Skin of body (tissue), 2 donors: ENCODE measurements around the gene TENM3. TPM values are rescaled to one million over a fixed set of nuclear protein-coding genes. Genes with fewer than 3 reads are reported as not detected.
"Not testable (repeated sequence)": the region's sequence is repeated elsewhere in the genome, so short reads cannot be mapped to it uniquely, and the experiment has no call there.

Experiments used
- DNase-seq: peaks from one replicate; lab custom pipeline; 2025; lab: John Stamatoyannopoulos, UW
- total RNA-seq: library from RNA; depleted of rRNA; stranded (reverse); fragments of >200 nt; gene quantifications from one replicate; pipeline ENCODE4 v1.2.3, GENCODE V29; 2014

The TENM3 gene
- total RNA-seq, 1 donor from 2014 or later, result 10.2 TPM

GRCh38 chr4:182227611-182228010, 15.6 kb upstream of the TENM3 start:
- no peak for DNase-seq

- DNase-seq, result no peak
Observed at GRCh38 chr4:182228991-182229577, 14.1 kb upstream of the TENM3 start.

GRCh38 chr4:182230256-182230655, 12.9 kb upstream of the TENM3 start:
- DNase-seq, result no peak

- DNase-seq, result no peak
Observed at GRCh38 chr4:182231080-182231479, 12.1 kb upstream of the TENM3 start.

GRCh38 chr4:182231496-182231895, 11.7 kb upstream of the TENM3 start:
- DNase-seq, result no peak

GRCh38 chr4:182233310-182234090, 9.7 kb upstream of the TENM3 start:
- DNase-seq, result no peak

DNA sequence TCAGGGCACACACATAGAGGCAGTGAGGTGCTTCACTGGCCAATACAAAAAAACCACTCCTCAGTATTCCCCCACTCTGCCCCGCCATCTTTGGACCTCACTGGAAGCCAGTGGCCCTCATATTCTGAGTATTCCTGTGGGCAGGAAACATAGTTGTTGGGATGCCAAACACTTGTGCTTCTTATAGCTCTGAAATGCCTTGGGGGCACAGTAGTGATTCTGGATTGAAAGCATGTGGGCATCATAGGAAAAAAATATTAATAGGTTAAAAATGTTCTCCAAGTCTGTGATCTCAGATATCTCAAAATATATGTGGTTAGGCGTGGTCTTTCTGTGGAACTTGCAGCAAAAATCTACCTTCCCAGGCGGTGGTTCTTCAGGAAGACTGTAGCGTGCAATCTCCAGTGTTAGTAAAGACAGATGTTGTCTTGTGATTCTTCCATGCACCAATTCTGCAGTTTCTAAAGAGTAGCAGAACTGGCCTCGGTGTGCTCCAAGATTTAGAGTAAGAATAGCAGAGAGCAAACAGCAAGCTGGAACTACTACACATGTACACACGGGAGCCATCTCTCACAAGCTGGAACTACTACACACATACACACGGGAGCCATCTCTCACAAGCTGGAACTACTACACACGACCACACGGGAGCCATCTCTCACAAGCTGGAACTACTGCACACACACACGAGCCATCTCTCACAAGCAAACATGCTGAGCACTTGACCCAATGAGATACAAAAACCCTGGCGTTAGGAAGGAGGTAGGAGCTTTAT, 8.0 kb upstream of the TENM3 start:
- DNase-seq, result peak; percentile 13

- no peak for DNase-seq
Observed at GRCh38 chr4:182236186-182236585, 7.0 kb upstream of the TENM3 start.

DNA sequence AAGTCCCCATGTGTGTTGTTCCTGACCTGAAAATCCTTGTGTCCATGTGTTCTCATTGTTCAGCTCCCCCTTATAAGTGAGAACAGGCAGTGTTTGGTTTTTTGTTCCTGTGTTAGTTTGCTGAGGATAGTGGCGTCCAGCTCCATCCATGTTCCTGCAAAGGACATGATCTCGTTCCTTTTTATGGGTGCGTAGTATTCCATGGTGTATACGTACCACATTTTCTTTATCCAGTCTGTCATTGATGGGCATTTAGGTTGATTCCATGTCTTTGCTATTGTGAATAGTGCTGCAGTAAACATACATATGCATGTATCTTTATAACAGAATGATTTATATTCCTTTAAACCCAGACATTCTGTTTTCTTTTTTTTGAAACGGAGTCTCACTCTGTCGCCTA, 6.2 kb upstream of the TENM3 start:
- not testable (repeated sequence) for DNase-seq

GRCh38 chr4:182238355-182238931, 4.8 kb upstream of the TENM3 start:
- DNase-seq, result no peak

GRCh38 chr4:182240161-182241130, 2.8 kb upstream of the TENM3 start:
- DNase-seq, result peak; percentile 11

DNA sequence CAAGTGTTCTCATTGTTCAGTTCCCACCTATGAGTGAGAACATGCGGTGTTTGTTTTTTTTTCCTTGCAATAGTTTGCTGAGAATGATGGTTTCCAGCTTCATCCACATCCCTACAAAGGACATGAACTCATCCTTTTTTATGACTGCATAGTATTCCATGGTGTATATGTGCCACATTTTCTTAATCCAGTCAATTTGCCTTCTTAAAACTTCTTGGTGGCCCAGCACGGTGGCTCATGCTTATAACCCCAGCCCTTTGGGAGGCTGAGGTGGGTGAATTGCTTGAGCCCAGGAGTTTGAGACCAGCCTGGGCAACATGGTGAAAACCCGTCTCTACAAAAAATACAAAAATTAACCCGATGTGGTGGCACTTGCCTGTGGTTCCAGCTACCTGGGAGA, 942 bp upstream of the TENM3 start:
- DNase-seq, result not testable (repeated sequence)

- DNase-seq, result no peak
Observed at GRCh38 chr4:182242787-182243186, 415 bp upstream of the TENM3 start.

- DNase-seq, result no peak
Observed at GRCh38 chr4:182245041-182245440, 1.8 kb downstream of the TENM3 start.

GRCh38 chr4:182245541-182246215, 2.5 kb downstream of the TENM3 start:
- DNase-seq, result no peak

DNA sequence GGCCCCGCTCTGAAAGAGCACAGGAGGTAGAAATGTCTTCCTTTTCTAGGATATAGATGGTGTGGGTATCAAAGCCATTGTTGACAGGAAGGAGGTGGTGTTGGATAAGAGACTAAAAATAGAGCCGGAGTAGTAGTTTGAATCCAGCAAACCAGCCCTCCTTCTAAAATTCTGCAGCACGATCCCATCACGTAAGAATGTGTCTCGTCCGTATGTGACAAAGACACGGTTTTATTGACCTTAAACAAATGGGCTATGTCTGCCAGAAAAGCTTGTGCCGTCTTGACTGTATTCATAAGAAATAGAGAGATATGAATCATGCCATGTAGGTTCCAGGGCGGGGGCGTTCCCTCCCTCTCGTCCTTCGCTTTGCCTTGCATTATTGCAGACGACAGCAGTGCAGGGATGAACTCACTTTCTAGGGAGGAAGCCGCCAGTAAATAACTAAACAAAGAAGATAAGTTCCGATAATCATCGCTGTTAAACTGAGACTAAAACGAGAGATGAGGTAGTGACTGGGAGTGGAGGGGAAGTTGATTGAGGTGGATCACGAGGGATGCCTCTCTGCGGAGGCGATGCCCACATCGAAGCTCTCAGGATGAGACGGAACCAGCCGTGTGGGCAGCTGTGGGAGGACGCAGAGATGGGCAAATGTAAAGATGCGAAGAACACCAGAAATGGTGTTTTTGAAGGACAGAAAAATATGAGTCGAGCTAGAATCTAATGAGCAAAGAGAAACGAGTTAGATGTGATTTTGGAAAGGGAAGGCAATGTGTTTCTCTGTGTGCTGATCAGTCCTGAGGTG, 3.4 kb downstream of the TENM3 start:
- DNase-seq, result no peak

- DNase-seq, result no peak
Observed at GRCh38 chr4:182248295-182248694, 5.1 kb downstream of the TENM3 start.

GRCh38 chr4:182250446-182250845, 7.2 kb downstream of the TENM3 start:
- no peak for DNase-seq

DNA sequence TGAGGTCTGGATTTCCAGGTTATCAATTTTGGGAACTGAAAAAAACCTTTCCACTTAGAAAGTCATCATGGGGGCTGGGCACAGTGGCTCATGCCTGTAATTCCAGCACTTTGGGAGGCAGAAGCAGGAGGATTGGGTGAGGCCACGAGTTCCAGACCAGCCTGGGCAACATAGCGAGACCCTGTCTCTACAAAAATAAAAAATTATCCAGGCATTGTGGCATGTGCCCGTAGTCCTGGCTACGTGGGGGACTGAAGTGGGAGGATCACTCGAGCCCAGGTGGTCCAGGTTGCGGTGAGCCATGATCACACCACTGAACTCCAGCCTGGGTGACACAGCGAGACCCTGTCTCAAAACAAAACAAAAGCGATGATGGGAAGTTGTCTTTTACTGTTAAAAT, 7.9 kb downstream of the TENM3 start:
- DNase-seq, result no peak
